ENCODE results near the gene TUBB4B. TPM values are rescaled to one million over a fixed set of nuclear protein-coding genes. Genes with fewer than 3 reads are reported as not detected.
A peak's percentile ranks its signal among the peaks of the same experiment; 100 is the strongest.

Gene TUBB4B
- total and polyA plus RNA-seq, 7 donors: 141 to 505 (median 196) TPM

- intact Hi-C loops (cut with DNase I): no loop called here
- Histone ChIP-seq H3K4me1 (peaks cover 0 to 35% (median 24%) of the 10 kb centered on the region in 4 donors), H3K9me3 (no peaks in the 10 kb centered on the region), H3K36me3 (peaks cover 3 to 16% (median 3%) of the 10 kb centered on the region in 4 donors), H3K27ac (peak overlapping the region; percentile 72 to 81 (median 74)), H3K4me3 (peak overlapping the region; percentile 27 to 49 (median 38)), H3K27me3 (peaks cover 19 to 85% (median 63%) of the 10 kb centered on the region in 3 donors)
- WGBS, 2 donors: 1 to 8% methylated on average over 54 of the region's 54 CpGs
- TF ChIP-seq CTCF (IDR thresholded peaks at IDR 0.05) (no peak), POLR2AphosphoS5 (IDR thresholded peaks at IDR 0.05) (no peak), EP300 (IDR thresholded peaks at IDR 0.05) (no peak), POLR2A (IDR thresholded peaks at IDR 0.05) (no peak)
- DNase-seq: no peak
Observed at GRCh38 chr9:137278061-137278701, 37.1 kb downstream of the TUBB4B start.

- peak overlapping the region in 3 of 4 donors; percentile 33 to 49 (median 44) for H3K4me3 ChIP-seq
- H3K4me1 ChIP-seq: peaks cover 0 to 35% (median 24%) of the 10 kb centered on the region in 4 donors
- DNase-seq: no peak
- peak overlapping the region in 2 of 4 donors; percentile 74 to 75 for H3K27ac ChIP-seq
- no peak for TF ChIP-seq POLR2AphosphoS5 (IDR thresholded peaks at IDR 0.05)
- TF ChIP-seq CTCF (IDR thresholded peaks at IDR 0.05): no peak
- TF ChIP-seq EP300 (IDR thresholded peaks at IDR 0.05): no peak
- TF ChIP-seq POLR2A (IDR thresholded peaks at IDR 0.05): no peak
- H3K27me3 ChIP-seq: peaks cover 19 to 90% (median 63%) of the 10 kb centered on the region in 3 donors
- WGBS, 2 donors: 75 to 83% methylated on average over 139 of the region's 139 CpGs
- H3K36me3 ChIP-seq: peaks cover 0 to 9% (median 0%) of the 10 kb centered on the region in 4 donors
- intact Hi-C loops (cut with DNase I): no loop called here
- H3K9me3 ChIP-seq: no peaks in the 10 kb centered on the region
Observed at GRCh38 chr9:137278721-137279711, 37.9 kb downstream of the TUBB4B start.

- TF ChIP-seq EP300 (IDR thresholded peaks at IDR 0.05): no peak
- no peak for TF ChIP-seq POLR2A (IDR thresholded peaks at IDR 0.05)
- no peak for TF ChIP-seq POLR2AphosphoS5 (IDR thresholded peaks at IDR 0.05)
- no peak for TF ChIP-seq CTCF (IDR thresholded peaks at IDR 0.05)
- Histone ChIP-seq H3K27ac (no peak overlapping the region), H3K36me3 (peaks cover 0 to 6% (median 0%) of the 10 kb centered on the region in 4 donors), H3K4me1 (peaks cover 0 to 35% (median 24%) of the 10 kb centered on the region in 4 donors), H3K9me3 (no peaks in the 10 kb centered on the region), H3K27me3 (peaks cover 19 to 85% (median 63%) of the 10 kb centered on the region in 3 donors), H3K4me3 (no peak overlapping the region)
- 78 to 92% methylated on average over 41 of the region's 41 CpGs for WGBS, 2 donors
- intact Hi-C loops (cut with DNase I): no loop called here
- no peak for DNase-seq
Observed at GRCh38 chr9:137279741-137280473, 38.8 kb downstream of the TUBB4B start.

GRCh38 chr9:137280474-137281344 is 39.6 kb downstream of the TUBB4B start:
- Histone ChIP-seq H3K4me1 (peaks cover 0 to 35% (median 24%) of the 10 kb centered on the region in 4 donors), H3K27me3 (peaks cover 19 to 80% (median 63%) of the 10 kb centered on the region in 3 donors), H3K36me3 (peaks cover 0 to 6% (median 0%) of the 10 kb centered on the region in 4 donors), H3K27ac (no peak overlapping the region), H3K9me3 (no peaks in the 10 kb centered on the region), H3K4me3 (no peak overlapping the region)
- 42 to 47% methylated on average over 85 of the region's 85 CpGs for WGBS, 2 donors
- intact Hi-C loops (cut with DNase I): no loop called here
- TF ChIP-seq EP300 (IDR thresholded peaks at IDR 0.05) (no peak), POLR2AphosphoS5 (IDR thresholded peaks at IDR 0.05) (no peak)
- no peak for DNase-seq
